AG10803 (cell line): ENCODE measurements around the gene REXO4.

ENCODE experiments used
- DNase-seq: peaks from one replicate; pipeline ENCODE4 v3.0.0; 2010; ENCODE audit warnings: low read depth
- H3K4me3 ChIP-seq: 2 replicates; pipeline ENCODE4 v1.5.1; 2011; ENCODE audit warnings: mild to moderate bottlenecking, low read length, control low read depth
- CTCF ChIP-seq: conservative IDR thresholded peaks from 2 replicates; pipeline ENCODE4 v1.5.1; 2011; ENCODE audit warnings: mild to moderate bottlenecking, low read length, control low read depth, inconsistent platforms

The REXO4 gene

GRCh38 chr9:133375116-133375723, 42.6 kb downstream of the REXO4 start:
- 0 out of 2 replicates have a peak, but pooled peaks have one; percentile 4 for TF ChIP-seq CTCF
- peak overlapping the region; percentile 76 for H3K4me3 ChIP-seq
- DNase-seq: peak; percentile 40

GRCh38 chr9:133374612-133375115, 43.1 kb downstream of the REXO4 start:
- peak; percentile 69 for DNase-seq
- peak overlapping the region; percentile 76 for H3K4me3 ChIP-seq
- no peak for TF ChIP-seq CTCF

- no peak overlapping the region; the same call in 1 of the 2 replicates for H3K4me3 ChIP-seq
- DNase-seq: no peak
- TF ChIP-seq CTCF: no peak
These were observed 45.7 kb downstream of the REXO4 start for GRCh38 chr9:133372144-133372543.

GRCh38 chr9:133371261-133371711, 46.5 kb downstream of the REXO4 start:
- no peak for TF ChIP-seq CTCF
- H3K4me3 ChIP-seq: no peak overlapping the region
- no peak for DNase-seq

GRCh38 chr9:133370685-133371084, 47.1 kb downstream of the REXO4 start:
- no peak for TF ChIP-seq CTCF
- H3K4me3 ChIP-seq: no peak overlapping the region
- DNase-seq: no peak

GRCh38 chr9:133369933-133370332, 47.9 kb downstream of the REXO4 start:
- TF ChIP-seq CTCF: no peak
- no peak for DNase-seq
- no peak overlapping the region for H3K4me3 ChIP-seq

GRCh38 chr9:133369422-133369821, 48.4 kb downstream of the REXO4 start:
- TF ChIP-seq CTCF: no peak
- no peak for DNase-seq
- no peak overlapping the region for H3K4me3 ChIP-seq
